Panc1 (cell line): ENCODE results near the gene MRTFA. TPM values are rescaled to one million over a fixed set of nuclear protein-coding genes. Genes with fewer than 3 reads are reported as not detected.

ENCODE experiments used
- ATAC-seq: fragments of 200-7000 bp; cut with Tn5 transposase; 2 replicates; pipeline ENCODE4 v1.9.1; 2020; ENCODE audit warnings: mild to moderate bottlenecking, moderate library complexity
- BruUV-seq: library from RNA; stranded (reverse); fragments of 400-500 nt; replicated peaks from 2 replicates; lab custom pipeline; 2021; lab: Mats Ljungman, UMichigan
- CTCF ChIA-PET: fragments of 300-600 bp; sonication (Branson Sonifier 250); formaldehyde crosslinking; loops from one replicate; lab custom pipeline; 2022; ENCODE audit warnings: antibody characterized with exemption; lab: Charles Lee
- POLR2A ChIA-PET: fragments of 300-600 bp; sonication (Branson Sonifier 250); formaldehyde crosslinking; loops from one replicate; lab custom pipeline; 2022; ENCODE audit warnings: antibody characterized with exemption; lab: Charles Lee
- DNase-seq: peaks from one replicate; pipeline ENCODE4 v3.0.0-alpha.2; 2010; ENCODE audit warnings: low read depth, low spot score
- H3K27ac ChIP-seq: 2 replicates; pipeline ENCODE4 v1.5.1; 2011; ENCODE audit warnings: mild to moderate bottlenecking, low read length, inconsistent platforms
- H3K27me3 ChIP-seq: fragments of 200-500 bp; sonication (Bioruptor generic); 2 replicates; pipeline ENCODE4 v1.6.0; 2014; ENCODE audit warnings: low read length, inconsistent platforms; ENCODE audit not compliant: control insufficient read depth, insufficient read depth
- H3K36me3 ChIP-seq: fragments of 200-500 bp; sonication (Bioruptor generic); 2 replicates; pipeline ENCODE4 v1.5.1; 2014; ENCODE audit warnings: inconsistent platforms, mild to moderate bottlenecking, low read length, moderate library complexity; ENCODE audit not compliant: control insufficient read depth, insufficient read depth
- H3K4me1 ChIP-seq: 2 replicates; pipeline ENCODE4 v1.5.1; 2011; ENCODE audit warnings: inconsistent platforms, mild to moderate bottlenecking, low read length, moderate library complexity; ENCODE audit not compliant: control insufficient read depth, insufficient read depth
- H3K4me3 ChIP-seq, 2 experiments: 2 replicates each; pipeline ENCODE4 v1.5.1; 2011 to 2012; ENCODE audit warnings: low read depth in 2 of 2, low read length in 2 of 2, mild to moderate bottlenecking in 2 of 2, inconsistent platforms in 1 of 2, moderate library complexity in 1 of 2
- H3K9me3 ChIP-seq: fragments of 200-500 bp; sonication (Bioruptor generic); 2 replicates; pipeline ENCODE4 v1.5.1; 2014; ENCODE audit warnings: low read depth, mild to moderate bottlenecking, inconsistent platforms, low read length, moderate library complexity; ENCODE audit not compliant: control insufficient read depth, insufficient read depth
- POLR2AphosphoS5 ChIP-seq: IDR thresholded peaks from 2 replicates; pipeline ENCODE4 v1.6.1; 2012; ENCODE audit warnings: mild to moderate bottlenecking, low read depth, low read length, moderate library complexity
- SIN3A ChIP-seq: IDR thresholded peaks from 2 replicates; pipeline ENCODE4 v1.6.1; 2012; ENCODE audit warnings: low read depth, mild to moderate bottlenecking, low read length, moderate library complexity, borderline replicate concordance; ENCODE audit not compliant: insufficient read depth
- TCF7L2 ChIP-seq: IDR thresholded peaks from 2 replicates; pipeline ENCODE4 v1.6.1; 2011; ENCODE audit warnings: mild to moderate bottlenecking, low read depth, low read length, inconsistent platforms
- in situ Hi-C: cut with HindIII; loops from 2 replicates; pipeline ENCODE4 v1.10.0; 2016; ENCODE audit warnings: low sequenced_read_pairs, low pct_unique_long_range_greater_than_20kb
- intact Hi-C: fragments of 100-400 bp; cut with micrococcal nuclease; formaldehyde crosslinking; loops from one replicate; pipeline ENCODE4 v1.10.0; 2022; ENCODE audit not compliant: unreplicated experiment
- total RNA-seq: library from RNA; stranded (reverse); gene quantifications from one replicate; pipeline ENCODE4 v1.2.1, GENCODE V29; 2021; ENCODE audit not compliant: unreplicated experiment
- TF ChIP-seq, protein P1 (sequence below): fragments of 450-650 bp; IDR thresholded peaks from 2 replicates; pipeline ENCODE4 v1.5.1; 2017; ENCODE audit warnings: mild to moderate bottlenecking
- TF ChIP-seq, protein P2 (sequence below), 2 experiments: IDR thresholded peaks; 2 replicates each; pipeline ENCODE4 v1.6.1; 2011 to 2012; ENCODE audit warnings: low read depth in 2 of 2, control low read depth in 1 of 2, low read length in 1 of 2, mild to moderate bottlenecking in 1 of 2, moderate library complexity in 1 of 2; ENCODE audit not compliant: insufficient read depth in 1 of 2

Gene MRTFA
- total RNA-seq, 1 experiment from 2014 or later: 62.1 TPM

DNA sequence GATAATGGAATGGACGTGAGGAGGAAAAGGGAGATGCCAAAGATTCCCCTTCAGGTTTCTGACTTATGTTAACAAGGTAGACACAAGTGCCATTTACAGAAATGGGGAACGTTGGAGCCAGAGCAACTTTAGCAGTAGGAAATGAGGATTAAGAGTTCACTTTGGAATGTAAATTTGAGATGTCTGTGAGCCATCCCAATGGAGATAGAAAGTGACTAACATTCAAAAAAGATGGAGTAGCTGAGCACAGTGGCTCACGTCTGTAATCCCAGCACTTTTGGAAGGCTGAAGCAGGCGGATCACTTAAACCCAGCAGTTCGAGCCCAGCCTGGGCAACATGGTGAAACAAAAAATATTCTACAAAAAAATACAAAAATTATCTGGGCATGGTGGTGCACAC, 19.9 kb downstream of the MRTFA start:
- TF ChIP-seq, protein P1, sequence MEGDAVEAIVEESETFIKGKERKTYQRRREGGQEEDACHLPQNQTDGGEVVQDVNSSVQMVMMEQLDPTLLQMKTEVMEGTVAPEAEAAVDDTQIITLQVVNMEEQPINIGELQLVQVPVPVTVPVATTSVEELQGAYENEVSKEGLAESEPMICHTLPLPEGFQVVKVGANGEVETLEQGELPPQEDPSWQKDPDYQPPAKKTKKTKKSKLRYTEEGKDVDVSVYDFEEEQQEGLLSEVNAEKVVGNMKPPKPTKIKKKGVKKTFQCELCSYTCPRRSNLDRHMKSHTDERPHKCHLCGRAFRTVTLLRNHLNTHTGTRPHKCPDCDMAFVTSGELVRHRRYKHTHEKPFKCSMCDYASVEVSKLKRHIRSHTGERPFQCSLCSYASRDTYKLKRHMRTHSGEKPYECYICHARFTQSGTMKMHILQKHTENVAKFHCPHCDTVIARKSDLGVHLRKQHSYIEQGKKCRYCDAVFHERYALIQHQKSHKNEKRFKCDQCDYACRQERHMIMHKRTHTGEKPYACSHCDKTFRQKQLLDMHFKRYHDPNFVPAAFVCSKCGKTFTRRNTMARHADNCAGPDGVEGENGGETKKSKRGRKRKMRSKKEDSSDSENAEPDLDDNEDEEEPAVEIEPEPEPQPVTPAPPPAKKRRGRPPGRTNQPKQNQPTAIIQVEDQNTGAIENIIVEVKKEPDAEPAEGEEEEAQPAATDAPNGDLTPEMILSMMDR: no peak
- TF ChIP-seq POLR2AphosphoS5: no peak
- no peak for TF ChIP-seq TCF7L2
- no peak for TF ChIP-seq SIN3A
- TF ChIP-seq, protein P2, sequence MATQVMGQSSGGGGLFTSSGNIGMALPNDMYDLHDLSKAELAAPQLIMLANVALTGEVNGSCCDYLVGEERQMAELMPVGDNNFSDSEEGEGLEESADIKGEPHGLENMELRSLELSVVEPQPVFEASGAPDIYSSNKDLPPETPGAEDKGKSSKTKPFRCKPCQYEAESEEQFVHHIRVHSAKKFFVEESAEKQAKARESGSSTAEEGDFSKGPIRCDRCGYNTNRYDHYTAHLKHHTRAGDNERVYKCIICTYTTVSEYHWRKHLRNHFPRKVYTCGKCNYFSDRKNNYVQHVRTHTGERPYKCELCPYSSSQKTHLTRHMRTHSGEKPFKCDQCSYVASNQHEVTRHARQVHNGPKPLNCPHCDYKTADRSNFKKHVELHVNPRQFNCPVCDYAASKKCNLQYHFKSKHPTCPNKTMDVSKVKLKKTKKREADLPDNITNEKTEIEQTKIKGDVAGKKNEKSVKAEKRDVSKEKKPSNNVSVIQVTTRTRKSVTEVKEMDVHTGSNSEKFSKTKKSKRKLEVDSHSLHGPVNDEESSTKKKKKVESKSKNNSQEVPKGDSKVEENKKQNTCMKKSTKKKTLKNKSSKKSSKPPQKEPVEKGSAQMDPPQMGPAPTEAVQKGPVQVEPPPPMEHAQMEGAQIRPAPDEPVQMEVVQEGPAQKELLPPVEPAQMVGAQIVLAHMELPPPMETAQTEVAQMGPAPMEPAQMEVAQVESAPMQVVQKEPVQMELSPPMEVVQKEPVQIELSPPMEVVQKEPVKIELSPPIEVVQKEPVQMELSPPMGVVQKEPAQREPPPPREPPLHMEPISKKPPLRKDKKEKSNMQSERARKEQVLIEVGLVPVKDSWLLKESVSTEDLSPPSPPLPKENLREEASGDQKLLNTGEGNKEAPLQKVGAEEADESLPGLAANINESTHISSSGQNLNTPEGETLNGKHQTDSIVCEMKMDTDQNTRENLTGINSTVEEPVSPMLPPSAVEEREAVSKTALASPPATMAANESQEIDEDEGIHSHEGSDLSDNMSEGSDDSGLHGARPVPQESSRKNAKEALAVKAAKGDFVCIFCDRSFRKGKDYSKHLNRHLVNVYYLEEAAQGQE (IDR thresholded peaks at IDR 0.05; ENCODE audit: insufficient read depth in 1 of 2, low read depth in 2 of 2, low read length in 1 of 2): no peak
- no TSS peak for BruUV-seq
- DNase-seq (no peak), ATAC-seq (no peak)
- intact Hi-C loops (no loop called here), in situ Hi-C loops (no loop called here)
- Histone ChIP-seq H3K27me3 (no peaks in the 10 kb centered on the region), H3K9me3 (no peaks in the 10 kb centered on the region), H3K36me3 (no peaks in the 10 kb centered on the region), H3K4me3 (no peak overlapping the region), H3K27ac (no peak overlapping the region), H3K4me1 (peaks cover 17% of the 10 kb centered on the region; the same call in 1 of the 2 replicates)
- ChIA-PET POLR2A (no interaction called here), CTCF (no interaction called here)

DNA sequence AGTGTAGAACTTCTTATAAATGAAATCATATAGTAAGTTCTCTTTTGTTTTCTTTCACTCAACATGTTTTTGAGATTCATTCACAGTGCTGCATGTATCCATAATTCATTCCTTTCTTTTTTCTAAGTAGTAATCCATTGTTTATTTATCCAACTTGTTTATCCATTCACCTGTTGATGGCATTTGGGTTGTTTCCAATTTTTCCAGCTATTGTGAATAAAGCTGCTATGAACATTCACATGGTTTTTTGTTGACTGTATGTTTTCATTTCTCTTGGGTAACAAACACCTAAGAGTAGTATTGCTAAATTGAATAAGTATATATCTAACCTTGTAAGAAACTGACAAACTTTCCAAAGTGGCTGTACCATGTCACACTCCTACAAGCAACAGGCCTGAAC, 23.5 kb downstream of the MRTFA start:
- Histone ChIP-seq H3K9me3 (no peaks in the 10 kb centered on the region), H3K4me1 (peaks cover 22% of the 10 kb centered on the region), H3K36me3 (no peaks in the 10 kb centered on the region), H3K27me3 (no peaks in the 10 kb centered on the region), H3K4me3 (no peak overlapping the region), H3K27ac (no peak overlapping the region)
- in situ Hi-C loops (no loop called here), intact Hi-C loops (no loop called here)
- ChIA-PET POLR2A (no interaction called here), CTCF (no interaction called here)
- no peak for TF ChIP-seq TCF7L2
- no peak for TF ChIP-seq POLR2AphosphoS5
- TF ChIP-seq, protein P2 (IDR thresholded peaks at IDR 0.05; ENCODE audit: insufficient read depth in 1 of 2, low read depth in 2 of 2, low read length in 1 of 2): no peak
- TF ChIP-seq SIN3A: no peak
- TF ChIP-seq, protein P1: no peak
- ATAC-seq: no peak
- DNase-seq: no peak
- BruUV-seq: no TSS peak
